Medulla oblongata (tissue), 1 donor: ENCODE data around the gene IYD.

Source experiments
- DNase-seq: peaks from one replicate; pipeline ENCODE4 v3.0.0-alpha.2; 2015; ENCODE audit errors: extremely low spot score

IYD gene, protein sequence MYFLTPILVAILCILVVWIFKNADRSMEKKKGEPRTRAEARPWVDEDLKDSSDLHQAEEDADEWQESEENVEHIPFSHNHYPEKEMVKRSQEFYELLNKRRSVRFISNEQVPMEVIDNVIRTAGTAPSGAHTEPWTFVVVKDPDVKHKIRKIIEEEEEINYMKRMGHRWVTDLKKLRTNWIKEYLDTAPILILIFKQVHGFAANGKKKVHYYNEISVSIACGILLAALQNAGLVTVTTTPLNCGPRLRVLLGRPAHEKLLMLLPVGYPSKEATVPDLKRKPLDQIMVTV

GRCh38 chr6:150368762-150369161 is at the start of gene IYD:
IYD (plus strand) TSS chr6:150369012; CDS start chr6:150369032, 20 bp downstream.
- no peak for DNase-seq

GRCh38 chr6:150319924-150320323 is 48.9 kb upstream of the IYD start:
- DNase-seq, result no peak

DNA sequence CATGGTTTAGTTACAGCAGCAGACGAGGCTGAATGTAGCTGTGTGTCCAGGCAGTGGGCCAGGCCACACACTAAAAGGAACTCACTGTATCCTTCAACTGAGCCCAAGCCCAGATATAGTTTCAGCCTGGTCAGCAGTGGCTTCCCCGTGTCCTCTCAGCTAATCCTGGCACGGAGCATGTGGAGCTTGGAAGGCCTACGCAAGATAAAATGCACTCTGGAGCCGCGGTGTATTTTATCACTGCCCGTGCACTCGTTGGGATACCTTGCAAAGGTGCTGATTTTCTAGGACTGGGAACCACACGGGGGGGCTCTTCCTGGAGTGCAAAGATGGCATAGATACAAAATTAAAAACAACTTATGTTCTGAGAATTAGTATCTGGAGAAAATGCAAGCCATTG is 48.4 kb upstream of the IYD start:
- DNase-seq, result peak; percentile 69

- no peak for DNase-seq
Measured at GRCh38 chr6:150322466-150322871, 46.3 kb upstream of the IYD start.

GRCh38 chr6:150323205-150323604 is 45.6 kb upstream of the IYD start:
- no peak for DNase-seq

GRCh38 chr6:150324044-150324443 is 44.8 kb upstream of the IYD start:
- DNase-seq, result no peak

- DNase-seq, result no peak
Measured at GRCh38 chr6:150325066-150325772, 43.6 kb upstream of the IYD start.

GRCh38 chr6:150327117-150327774 is 41.6 kb upstream of the IYD start:
- no peak for DNase-seq

GRCh38 chr6:150328744-150329405 is 39.9 kb upstream of the IYD start:
- peak; percentile 30 for DNase-seq

- no peak for DNase-seq
Measured at GRCh38 chr6:150331344-150331743, 37.5 kb upstream of the IYD start.

- no peak for DNase-seq
Measured at GRCh38 chr6:150332939-150333584, 35.8 kb upstream of the IYD start.

GRCh38 chr6:150333585-150333941 is 35.2 kb upstream of the IYD start:
- no peak for DNase-seq

- peak; percentile 72 for DNase-seq
Measured at GRCh38 chr6:150334790-150335783, 33.7 kb upstream of the IYD start.

DNA sequence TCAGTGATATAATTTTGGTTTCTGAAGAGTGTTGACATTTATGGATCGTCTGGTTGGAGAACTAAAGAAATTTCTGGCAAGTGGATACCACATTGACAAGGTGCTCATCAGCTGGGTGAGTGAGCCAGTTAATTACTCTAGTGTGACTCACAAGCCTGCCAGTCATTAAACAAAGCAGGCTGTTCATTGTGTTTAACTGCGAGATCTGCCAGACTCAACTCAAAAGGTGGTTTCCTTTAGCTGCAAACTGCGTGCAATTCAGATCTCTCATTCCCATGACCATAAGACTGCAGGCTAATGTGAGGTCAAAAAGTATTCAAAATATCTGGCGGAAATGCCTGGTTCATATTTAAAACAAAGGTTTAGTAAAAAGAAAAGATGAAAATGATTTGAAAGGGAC is 32.5 kb upstream of the IYD start:
- DNase-seq, result no peak

GRCh38 chr6:150336708-150337107 is 32.1 kb upstream of the IYD start:
- no peak for DNase-seq

- DNase-seq, result no peak
Measured at GRCh38 chr6:150342126-150342525, 26.7 kb upstream of the IYD start.

GRCh38 chr6:150343434-150343833 is 25.4 kb upstream of the IYD start:
- DNase-seq, result no peak

- no peak for DNase-seq
Measured at GRCh38 chr6:150345781-150346180, 23.0 kb upstream of the IYD start.

- DNase-seq, result no peak
Measured at GRCh38 chr6:150346346-150346745, 22.5 kb upstream of the IYD start.

GRCh38 chr6:150347845-150348244 is 21.0 kb upstream of the IYD start:
- no peak for DNase-seq

DNA sequence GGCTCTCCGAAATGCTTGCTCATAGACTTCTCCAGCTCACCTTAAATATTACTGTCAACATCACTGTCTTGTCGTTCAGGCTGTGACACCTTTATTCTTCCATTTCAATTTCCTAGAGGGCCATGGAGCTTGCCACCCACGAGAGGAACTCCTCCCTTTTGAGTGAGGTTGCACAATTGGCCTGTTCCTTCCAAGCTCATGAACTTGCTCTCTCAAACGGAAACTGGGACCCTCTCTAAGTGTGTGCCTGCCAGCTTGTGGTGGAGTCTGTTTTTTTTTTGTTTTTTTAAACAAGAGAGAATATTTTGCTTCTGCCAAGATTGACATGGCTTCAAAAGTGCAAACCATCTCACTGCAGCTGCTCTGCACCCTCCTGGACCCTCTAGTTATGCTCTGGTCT is 19.3 kb upstream of the IYD start:
- DNase-seq, result no peak
